ENCODE measurements around the gene NUP205.
"Not testable (repeated sequence)": the region's sequence is repeated elsewhere in the genome, so short reads cannot be mapped to it uniquely, and the experiment has no call there.

NUP205 gene

GRCh38 chr7:135658564-135658963, 100.8 kb downstream of the NUP205 start:
- no peak for DNase-seq
- intact Hi-C loops (cut with DNase I), result no loop called here

GRCh38 chr7:135659159-135659846, 101.6 kb downstream of the NUP205 start:
- intact Hi-C loops (cut with DNase I), result no loop called here
- no peak for DNase-seq

GRCh38 chr7:135661311-135662122, 103.8 kb downstream of the NUP205 start:
- intact Hi-C loops (cut with DNase I), result loop anchor here (2.0 kb wide), 1 partner anchor 315 kb away; the partner anchor contains the start of gene MTPN
- peak in 7 of 42 donors; percentile 9 to 32 (median 19) for DNase-seq

- intact Hi-C loops (cut with DNase I), result loop anchor here (2.0 kb wide), 1 partner anchor 315 kb away; the partner anchor contains the start of gene MTPN
- no peak for DNase-seq
Observed at GRCh38 chr7:135662123-135662372, 104.3 kb downstream of the NUP205 start.

GRCh38 chr7:135662373-135663114, 104.8 kb downstream of the NUP205 start, which contains the start of gene STMP1:
Gene STMP1 (plus strand): TSS chr7:135662514.
- peak; percentile 82 to 99 (median 96) for DNase-seq
- intact Hi-C loops (cut with DNase I), result loop anchor here (2.0 kb wide), 1 partner anchor 314 kb away; the partner anchor contains the start of gene MTPN

GRCh38 chr7:135664046-135664589, 106.4 kb downstream of the NUP205 start:
- DNase-seq, result no peak
- intact Hi-C loops (cut with DNase I), result no loop called here

GRCh38 chr7:135665042-135665441, 107.3 kb downstream of the NUP205 start:
- intact Hi-C loops (cut with DNase I), result no loop called here
- DNase-seq, result no peak

- no peak for DNase-seq
- intact Hi-C loops (cut with DNase I), result no loop called here
Observed at GRCh38 chr7:135666156-135666555, 108.4 kb downstream of the NUP205 start.

GRCh38 chr7:135666846-135667245, 109.1 kb downstream of the NUP205 start:
- DNase-seq, result no peak

GRCh38 chr7:135667626-135668025, 109.9 kb downstream of the NUP205 start:
- DNase-seq; intact Hi-C loops (cut with DNase I): not testable (repeated sequence)

More at GRCh38 chr7:135666846-135667245, 109.1 kb downstream of the NUP205 start:
- intact Hi-C loops (cut with DNase I), result no loop called here

GRCh38 chr7:135668852-135669395, 111.2 kb downstream of the NUP205 start:
- intact Hi-C loops (cut with DNase I), result not testable (repeated sequence)
- peak in 3 of 42 donors; percentile 9 to 48 (median 24) for DNase-seq

GRCh38 chr7:135669774-135670173, 112.1 kb downstream of the NUP205 start:
- intact Hi-C loops (cut with DNase I), result no loop called here
- no peak for DNase-seq

- peak in 1 of 42 donors; percentile 57 for DNase-seq
- intact Hi-C loops (cut with DNase I), result no loop called here
Observed at GRCh38 chr7:135670179-135670578, 112.5 kb downstream of the NUP205 start.

- DNase-seq, result peak in 19 of 42 donors; percentile 16 to 75 (median 43)
- intact Hi-C loops (cut with DNase I), result no loop called here
Observed at GRCh38 chr7:135672560-135673359, 115.0 kb downstream of the NUP205 start.

GRCh38 chr7:135673360-135673706, 115.6 kb downstream of the NUP205 start:
- intact Hi-C loops (cut with DNase I), result no loop called here
- DNase-seq, result no peak

GRCh38 chr7:135678612-135679575, 121.2 kb downstream of the NUP205 start:
- intact Hi-C loops (cut with DNase I), result no loop called here
- peak in 4 of 42 donors; percentile 19 to 59 (median 38) for DNase-seq

GRCh38 chr7:135681762-135682161, 124.0 kb downstream of the NUP205 start:
- no peak for DNase-seq
- intact Hi-C loops (cut with DNase I), result no loop called here

All from head of caudate nucleus (tissue), 42 donors.